Fibroblast of villous mesenchyme (primary cell): ENCODE measurements around the gene CCDC27. TPM values are rescaled to one million over a fixed set of nuclear protein-coding genes. Genes with fewer than 3 reads are reported as not detected.

Source experiments
- DNase-seq: peaks from one replicate; pipeline ENCODE4 v3.0.0-alpha.2; 2010; ENCODE audit warnings: low read depth
- H3K4me3 ChIP-seq: 2 replicates; pipeline ENCODE4 v1.5.1; 2011; ENCODE audit warnings: low read depth, mild to moderate bottlenecking, low read length
- total RNA-seq: library from RNA; depleted of rRNA; stranded (reverse); fragments of >200 nt; gene quantifications from 2 replicates; pipeline ENCODE4 v1.2.3, GENCODE V29; 2012
- TF ChIP-seq, protein P1 (sequence below): IDR thresholded peaks from 2 replicates; pipeline ENCODE4 v1.5.1; 2012; ENCODE audit warnings: low read depth, mild to moderate bottlenecking, low read length; ENCODE audit not compliant: insufficient read depth

CCDC27 gene
- total RNA-seq, 1 donor = not detected

DNA sequence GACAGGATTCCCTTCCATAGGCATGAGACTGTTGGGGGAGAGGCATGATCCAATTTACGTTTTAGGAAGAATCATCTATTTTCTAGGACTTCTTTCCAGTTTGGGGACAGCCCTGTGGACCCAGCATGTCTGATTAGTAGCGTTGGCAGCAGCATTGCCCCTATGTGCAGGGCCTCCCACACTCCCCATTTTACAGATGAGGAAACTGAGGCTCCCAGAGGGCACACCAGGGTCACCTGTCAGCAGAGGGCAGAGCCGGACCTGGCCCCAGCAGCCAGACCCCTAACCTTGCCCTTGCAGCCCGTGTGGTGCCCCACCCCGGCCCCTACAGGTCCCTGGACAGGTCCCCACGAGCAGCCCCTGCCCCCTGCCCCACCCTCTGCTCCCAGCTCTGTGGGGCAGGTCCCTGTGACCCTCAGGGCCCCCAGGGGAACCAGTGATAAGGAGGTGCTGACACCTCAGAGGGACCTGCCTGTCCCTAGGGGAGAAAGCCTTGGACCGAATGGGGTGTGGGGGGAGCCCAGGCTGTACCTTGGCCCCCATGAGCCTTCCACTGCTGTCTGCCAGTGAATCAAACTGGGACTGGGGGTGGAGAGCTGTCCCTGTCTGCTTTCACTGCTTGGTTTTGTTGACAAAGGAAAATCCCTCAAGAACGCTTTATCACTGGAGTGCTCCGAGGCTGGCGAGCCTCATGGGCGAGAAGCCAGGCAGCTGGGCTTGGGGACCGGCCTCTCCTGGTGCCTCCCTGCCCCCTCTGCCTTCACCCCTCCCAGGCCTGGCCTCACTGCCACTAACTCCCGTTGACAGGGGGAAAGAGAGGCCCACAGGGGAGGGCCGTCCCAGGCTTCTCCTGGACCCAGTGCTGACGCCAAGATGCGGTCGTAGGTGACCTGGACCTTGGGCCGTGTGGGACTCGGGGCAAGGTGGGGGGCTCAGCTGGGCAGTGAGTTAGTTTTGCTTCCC is 39.4 kb upstream of the CCDC27 start:
- no peak for DNase-seq
- TF ChIP-seq, protein P1, sequence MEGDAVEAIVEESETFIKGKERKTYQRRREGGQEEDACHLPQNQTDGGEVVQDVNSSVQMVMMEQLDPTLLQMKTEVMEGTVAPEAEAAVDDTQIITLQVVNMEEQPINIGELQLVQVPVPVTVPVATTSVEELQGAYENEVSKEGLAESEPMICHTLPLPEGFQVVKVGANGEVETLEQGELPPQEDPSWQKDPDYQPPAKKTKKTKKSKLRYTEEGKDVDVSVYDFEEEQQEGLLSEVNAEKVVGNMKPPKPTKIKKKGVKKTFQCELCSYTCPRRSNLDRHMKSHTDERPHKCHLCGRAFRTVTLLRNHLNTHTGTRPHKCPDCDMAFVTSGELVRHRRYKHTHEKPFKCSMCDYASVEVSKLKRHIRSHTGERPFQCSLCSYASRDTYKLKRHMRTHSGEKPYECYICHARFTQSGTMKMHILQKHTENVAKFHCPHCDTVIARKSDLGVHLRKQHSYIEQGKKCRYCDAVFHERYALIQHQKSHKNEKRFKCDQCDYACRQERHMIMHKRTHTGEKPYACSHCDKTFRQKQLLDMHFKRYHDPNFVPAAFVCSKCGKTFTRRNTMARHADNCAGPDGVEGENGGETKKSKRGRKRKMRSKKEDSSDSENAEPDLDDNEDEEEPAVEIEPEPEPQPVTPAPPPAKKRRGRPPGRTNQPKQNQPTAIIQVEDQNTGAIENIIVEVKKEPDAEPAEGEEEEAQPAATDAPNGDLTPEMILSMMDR = no peak
- H3K4me3 ChIP-seq = no peak overlapping the region

DNA sequence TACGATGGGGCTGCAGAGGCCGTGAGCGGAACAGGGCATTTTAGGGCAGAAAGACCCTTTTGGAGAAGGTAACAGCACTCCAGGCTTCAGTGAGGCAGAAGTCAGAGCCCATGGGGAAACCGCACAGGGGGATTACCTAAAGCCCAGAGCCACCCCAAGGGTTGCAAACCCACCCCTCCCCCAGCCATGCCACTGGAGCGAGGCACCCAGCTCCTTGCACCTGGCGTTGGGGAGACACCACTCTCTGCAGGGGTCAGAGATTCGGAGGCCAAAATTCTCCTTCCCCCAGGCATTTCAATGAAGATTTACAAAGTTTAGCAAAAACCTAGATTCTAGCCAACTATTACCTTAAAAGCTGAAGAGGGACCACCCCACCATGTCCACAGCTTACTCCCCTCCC is 38.4 kb upstream of the CCDC27 start:
- TF ChIP-seq, protein P1 = no peak
- no peak for DNase-seq
- H3K4me3 ChIP-seq = no peak overlapping the region

- TF ChIP-seq, protein P1 = no peak
- DNase-seq = no peak
Measured at GRCh38 chr1:3714284-3714741, 37.9 kb upstream of the CCDC27 start.

GRCh38 chr1:3714814-3715213 is 37.4 kb upstream of the CCDC27 start:
- TF ChIP-seq, protein P1 = no peak
- H3K4me3 ChIP-seq = no peak overlapping the region
- no peak for DNase-seq

More at GRCh38 chr1:3714284-3714741, 37.9 kb upstream of the CCDC27 start:
- H3K4me3 ChIP-seq = no peak overlapping the region

- no peak overlapping the region for H3K4me3 ChIP-seq
- TF ChIP-seq, protein P1 = no peak
- no peak for DNase-seq
Measured at GRCh38 chr1:3716351-3716750, 35.9 kb upstream of the CCDC27 start.

- TF ChIP-seq, protein P1 = no peak
- no peak overlapping the region for H3K4me3 ChIP-seq
- no peak for DNase-seq
Measured at GRCh38 chr1:3717041-3717714, 35.1 kb upstream of the CCDC27 start.
